ENCODE results near the gene DHTKD1.
A peak's percentile ranks its signal among the peaks of the same experiment; 100 is the strongest.

DHTKD1 gene

GRCh38 chr10:12027539-12027938 lies 41.2 kb upstream of the DHTKD1 start:
- ChIA-PET CTCF (no interaction called here), POLR2A (no interaction called here)
- no peak for TF ChIP-seq CTCF (IDR thresholded peaks at IDR 0.05; ENCODE audit: control extremely low read depth, extremely low read depth, low read depth, missing control alignments)
- no peak for DNase-seq (ENCODE audit: extremely low spot score)

GRCh38 chr10:12031404-12031803 lies 37.4 kb upstream of the DHTKD1 start:
- POLR2A ChIA-PET = interaction anchor here (1.7 kb wide), 1 partner anchor 11 kb away, joined by 12 read pairs; the partner anchor contains the start of gene UPF2
- no peak for DNase-seq (ENCODE audit: extremely low spot score)
- CTCF ChIA-PET = interaction anchor here (2.1 kb wide), 2 partner anchors 11 to 45 kb away, joined by 6 to 9 read pairs; partner anchors contain the start of gene UPF2
- no peak for TF ChIP-seq CTCF (IDR thresholded peaks at IDR 0.05; ENCODE audit: control extremely low read depth, extremely low read depth, low read depth, missing control alignments)

- no peak for TF ChIP-seq CTCF (IDR thresholded peaks at IDR 0.05; ENCODE audit: control extremely low read depth, extremely low read depth, low read depth, missing control alignments)
- CTCF ChIA-PET = interaction anchor here (1.0 to 3.5 kb wide), 2 partner anchors 11 to 30 kb away, joined by 3 to 17 read pairs; no protein-coding TSS in a partner anchor
- POLR2A ChIA-PET = no interaction called here
- DNase-seq (ENCODE audit: extremely low spot score) = no peak
Measured at GRCh38 chr10:12036073-12036655, 32.6 kb upstream of the DHTKD1 start.

- peak; percentile 28 for DNase-seq (ENCODE audit: extremely low spot score)
- CTCF ChIA-PET = interaction anchor here (0.7 to 2.7 kb wide), 4 partner anchors 10 to 56 kb away, joined by 3 to 9 read pairs (median 3); no protein-coding TSS in a partner anchor
- no peak for TF ChIP-seq CTCF (IDR thresholded peaks at IDR 0.05; ENCODE audit: control extremely low read depth, extremely low read depth, low read depth, missing control alignments)
- POLR2A ChIA-PET = interaction anchor here (0.7 to 1.7 kb wide), 8 partner anchors 8 to 623 kb away, joined by 3 to 12 read pairs (median 4); no protein-coding TSS in a partner anchor
Measured at GRCh38 chr10:12041766-12042408, 26.9 kb upstream of the DHTKD1 start.

GRCh38 chr10:12042409-12042796 lies 26.4 kb upstream of the DHTKD1 start:
- no peak for TF ChIP-seq CTCF (IDR thresholded peaks at IDR 0.05; ENCODE audit: control extremely low read depth, extremely low read depth, low read depth, missing control alignments)
- peak; percentile 49 for DNase-seq (ENCODE audit: extremely low spot score)
- CTCF ChIA-PET = interaction anchor here (1.2 to 2.7 kb wide), 4 partner anchors 10 to 48 kb away, joined by 3 to 9 read pairs (median 5); no protein-coding TSS in a partner anchor
- POLR2A ChIA-PET = interaction anchor here (0.7 to 1.7 kb wide), 7 partner anchors 8 to 623 kb away, joined by 3 to 12 read pairs (median 5); no protein-coding TSS in a partner anchor

- TF ChIP-seq CTCF (IDR thresholded peaks at IDR 0.05; ENCODE audit: control extremely low read depth, extremely low read depth, low read depth, missing control alignments) = no peak
- peak; percentile 98 for DNase-seq (ENCODE audit: extremely low spot score)
- ChIA-PET CTCF (interaction anchor here (1.2 to 2.7 kb wide), 3 partner anchors 11 to 49 kb away, joined by 3 to 9 read pairs (median 7); no protein-coding TSS in a partner anchor), POLR2A (interaction anchor here (0.5 to 1.7 kb wide), 11 partner anchors 8 to 222 kb away, joined by 3 to 12 read pairs (median 4); partner anchors contain the start of genes CDC123 and NUDT5)
Measured at GRCh38 chr10:12042797-12043651, 25.7 kb upstream of the DHTKD1 start, which contains the start of gene UPF2. Gene UPF2, minus strand, starts transcription at chr10:12042809. Its CDS starts 7,386 bp downstream, at chr10:12035423.
